DMS114 treated with DMSO at 0.1 percent for 48 hours (cell line): ENCODE data around the gene ZNF485.
"Not testable (repeated sequence)": the region's sequence is repeated elsewhere in the genome, so short reads cannot be mapped to it uniquely, and the experiment has no call there.

Experiments used
- DNase-seq: peaks from one replicate; lab custom pipeline; 2025; ENCODE audit not compliant: unreplicated experiment; lab: John Stamatoyannopoulos, UW

Gene ZNF485

DNA sequence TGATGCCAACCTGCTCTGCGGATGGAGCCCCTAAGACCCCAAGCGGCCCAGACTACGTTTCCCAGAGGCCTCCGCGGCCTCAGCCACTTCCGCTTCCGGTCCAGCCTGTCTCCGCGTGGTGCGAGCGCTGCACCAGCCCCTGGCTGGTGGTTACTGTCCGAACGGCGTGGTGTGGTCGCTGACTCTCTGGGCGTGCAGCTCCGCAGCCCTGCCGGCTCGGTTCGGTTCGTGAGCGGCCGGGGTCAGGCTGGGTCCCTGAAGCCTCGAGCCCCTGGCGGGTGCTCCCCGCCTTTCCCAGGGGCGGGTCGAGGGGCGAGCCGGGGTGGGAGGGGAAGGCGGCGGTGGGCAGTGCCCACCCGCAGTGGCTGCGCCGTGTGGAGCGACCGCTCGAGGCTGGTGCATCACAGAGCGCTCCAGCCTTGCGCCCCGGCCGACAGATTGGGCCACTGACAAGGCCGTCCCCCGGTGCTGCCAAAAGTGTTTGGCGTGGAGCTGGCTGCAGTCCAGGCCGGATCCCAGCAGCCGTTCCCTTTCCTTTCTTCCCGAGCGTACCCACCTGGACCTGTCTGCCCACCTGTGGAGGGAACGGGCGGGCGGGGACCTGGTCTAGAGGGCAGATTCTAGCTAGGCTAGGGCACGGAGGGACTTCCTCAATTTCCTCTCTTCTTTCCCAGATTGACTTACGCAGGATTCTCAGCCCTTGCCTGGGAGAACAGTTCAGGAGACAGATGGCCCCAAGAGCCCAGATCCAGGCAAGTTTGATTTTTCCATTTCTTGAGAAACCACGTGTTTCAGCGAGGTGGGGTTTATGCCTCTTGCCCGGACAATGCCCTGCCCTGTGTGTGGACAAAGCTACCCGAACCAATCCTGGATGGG lies at the start of gene ZNF485:
ZNF485 (plus strand) TSS at position 116 of the 876 bp plus-strand sequence; CDS start at position 729, 613 bp downstream.
- DNase-seq = peak; percentile 80

DNA sequence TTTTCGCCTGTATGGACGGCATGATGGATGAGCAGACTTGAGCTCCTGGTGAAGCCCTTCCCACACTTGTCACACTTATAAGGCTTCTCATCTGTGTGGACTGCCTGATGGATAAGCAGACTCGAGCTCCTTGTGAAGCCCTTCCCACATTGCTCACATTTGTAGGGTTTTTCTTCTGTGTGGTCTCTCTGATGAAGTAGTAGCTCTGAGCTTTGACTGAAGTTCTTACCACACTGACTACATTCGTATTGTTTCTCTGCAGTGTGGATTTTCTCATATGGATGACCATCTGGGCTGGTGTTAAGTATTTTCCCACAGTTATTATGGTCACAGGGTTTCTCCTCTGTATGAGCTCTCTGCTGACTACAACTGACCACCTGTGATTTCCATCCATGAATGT lies 49.0 kb upstream of the ZNF485 start:
- no peak for DNase-seq

DNA sequence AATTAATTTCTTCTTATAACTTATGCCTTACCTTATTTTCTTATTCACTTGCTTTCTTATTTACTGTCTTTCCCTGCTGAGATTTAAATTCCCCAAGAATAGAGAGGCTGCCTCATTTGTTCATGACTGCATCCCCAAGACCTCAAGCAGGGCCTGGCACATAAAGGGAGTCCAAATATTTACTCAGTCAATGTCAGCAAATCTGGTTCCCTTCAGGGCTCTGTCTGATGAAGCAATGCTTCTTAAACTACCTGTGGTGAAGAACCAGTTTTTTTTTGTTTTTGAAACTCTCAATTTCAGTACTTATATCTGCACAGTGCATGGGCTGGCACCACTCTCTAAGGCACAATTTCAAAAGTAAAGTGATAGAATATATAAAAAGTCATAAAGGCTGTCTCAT lies 36.6 kb upstream of the ZNF485 start:
- DNase-seq = no peak

DNA sequence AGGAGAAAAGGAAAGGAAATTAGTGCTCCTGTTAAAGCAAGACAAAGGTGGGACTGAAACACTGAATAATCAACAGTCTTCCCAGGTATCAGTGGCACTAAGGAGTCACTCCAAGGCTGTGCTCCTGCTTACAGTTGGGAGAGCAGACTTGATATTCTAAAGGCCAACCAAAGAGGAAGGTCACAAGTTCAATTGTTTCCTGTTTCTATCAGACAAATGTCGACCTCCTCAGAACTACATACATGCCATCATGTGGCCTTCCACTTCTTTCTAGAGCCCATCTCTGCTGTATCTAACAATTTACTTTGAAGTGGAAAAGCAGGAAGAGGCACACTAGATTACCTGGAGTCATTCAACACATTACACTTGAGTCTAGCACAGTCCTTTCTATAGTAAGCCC lies 35.3 kb upstream of the ZNF485 start:
- no peak for DNase-seq

DNA sequence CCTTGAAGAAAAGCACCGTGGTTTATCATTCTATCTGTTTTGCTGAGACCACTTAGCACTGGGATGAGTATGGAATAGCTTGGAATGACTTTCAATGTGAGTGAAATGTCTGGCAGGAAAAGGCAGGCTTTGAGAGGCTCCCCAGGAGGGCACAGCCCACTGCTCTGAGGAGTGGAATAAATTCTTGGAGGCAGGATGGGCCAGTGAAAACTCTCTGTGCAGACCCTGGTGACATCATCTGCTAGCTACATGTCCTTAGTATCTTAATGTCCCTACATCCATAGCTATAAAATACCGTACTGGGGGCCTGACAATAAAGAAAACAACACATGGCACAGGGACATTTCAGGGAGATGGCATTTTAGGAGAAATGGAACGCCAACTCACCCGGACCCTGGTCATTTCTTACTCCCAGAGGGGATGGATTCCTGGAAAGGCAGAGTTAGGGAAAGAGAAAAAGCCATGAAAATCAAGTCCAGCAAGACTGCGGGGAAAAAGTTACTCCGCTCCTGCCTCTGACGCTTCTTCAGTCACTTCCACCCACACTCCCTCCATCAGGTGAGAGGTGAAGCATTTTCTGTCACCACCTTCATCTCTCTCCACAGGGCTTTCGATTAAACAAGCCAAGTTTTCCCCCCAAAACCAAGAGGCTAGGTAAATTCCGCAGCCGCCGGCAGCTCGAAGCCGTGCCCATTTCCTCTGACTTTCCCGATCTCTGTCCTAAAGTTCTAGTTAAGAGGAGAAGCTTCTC lies 32.8 kb upstream of the ZNF485 start:
- DNase-seq = no peak

DNA sequence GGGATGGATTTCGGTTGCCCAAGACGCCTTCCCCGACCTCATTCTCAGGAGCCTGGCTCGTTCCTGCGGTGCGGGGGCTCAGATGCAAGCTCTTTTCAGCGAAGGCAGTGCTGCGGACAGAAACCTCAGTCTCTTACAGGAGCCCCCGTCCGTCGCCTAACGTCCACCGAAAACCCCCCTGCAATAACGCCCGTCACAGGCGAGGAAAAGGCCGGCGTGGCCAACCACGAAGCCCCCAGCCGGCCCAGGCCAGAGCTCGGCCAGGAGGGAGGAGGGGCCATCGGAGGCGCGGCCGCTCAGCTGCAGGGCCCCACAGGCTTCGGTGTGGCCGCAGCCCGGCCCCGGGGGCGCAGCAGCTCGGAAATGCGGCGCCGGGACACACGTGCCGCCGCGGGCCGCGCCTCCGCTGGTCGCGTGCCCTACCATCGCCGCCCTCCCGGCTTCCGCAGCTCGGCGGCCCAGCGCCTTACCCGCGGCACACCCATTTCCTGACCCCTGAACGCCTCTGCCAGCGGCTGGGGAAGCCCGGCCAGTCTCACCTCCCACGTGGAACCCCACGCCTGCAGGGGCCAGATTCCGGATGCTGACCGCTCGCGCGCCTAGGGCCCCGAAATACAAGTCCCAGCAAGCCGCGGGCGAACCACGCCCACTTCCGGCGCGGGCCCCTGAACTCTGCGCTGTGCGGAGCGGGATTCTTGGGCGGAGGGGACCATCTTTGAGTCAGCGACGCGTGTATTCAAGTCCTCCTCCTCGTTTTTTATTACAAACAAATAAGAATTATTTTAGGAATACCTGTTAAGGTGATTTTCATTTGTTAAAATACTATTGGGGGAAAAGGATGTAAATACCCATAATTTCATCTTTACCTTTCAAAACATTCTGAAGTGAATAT lies 32.0 kb upstream of the ZNF485 start, which contains the start of gene ZNF239:
ZNF239 (minus strand) TSS at position 616 of the 892 bp plus-strand sequence. CDS start 16,537 bp downstream, outside the sequence.
- peak; percentile 81 for DNase-seq

DNA sequence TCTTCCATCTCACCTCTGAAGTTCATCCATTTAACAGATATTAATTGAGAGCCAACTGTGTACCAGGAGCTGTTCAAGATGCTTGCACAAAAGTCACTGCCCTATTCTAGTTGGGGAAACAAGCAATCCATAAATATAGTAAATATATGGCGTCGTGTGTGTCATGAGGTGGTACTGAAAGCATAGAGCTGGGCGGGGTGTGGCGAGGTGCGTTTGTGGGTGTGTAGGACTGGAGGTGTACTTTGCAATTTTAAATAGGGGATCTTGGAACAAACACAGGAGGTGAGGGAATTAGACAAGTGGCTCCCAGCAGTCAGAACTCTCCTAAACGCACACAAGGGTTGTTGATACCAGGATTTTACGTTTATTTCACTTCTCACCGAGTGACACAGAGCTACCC lies 31.3 kb upstream of the ZNF485 start:
- no peak for DNase-seq

DNA sequence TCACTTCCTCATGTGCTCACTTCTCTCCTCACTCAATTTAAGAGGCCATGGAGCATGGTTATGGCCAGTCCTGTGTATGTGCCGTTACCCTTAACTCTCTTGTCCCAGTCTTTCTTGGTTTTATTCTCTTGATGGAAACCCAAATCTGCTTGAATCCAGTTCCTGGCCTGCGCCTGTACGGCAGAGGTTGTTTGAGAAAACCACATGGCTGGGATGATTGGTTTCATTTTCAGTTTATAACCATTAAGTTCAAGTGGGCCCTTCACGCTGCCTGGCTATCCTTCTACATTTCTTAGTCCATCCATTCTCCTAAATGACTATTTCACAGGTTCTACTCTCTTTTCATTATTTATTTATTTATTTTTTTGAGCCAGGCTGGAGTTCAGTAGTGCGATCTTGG lies 30.2 kb upstream of the ZNF485 start:
- no peak for DNase-seq

DNA sequence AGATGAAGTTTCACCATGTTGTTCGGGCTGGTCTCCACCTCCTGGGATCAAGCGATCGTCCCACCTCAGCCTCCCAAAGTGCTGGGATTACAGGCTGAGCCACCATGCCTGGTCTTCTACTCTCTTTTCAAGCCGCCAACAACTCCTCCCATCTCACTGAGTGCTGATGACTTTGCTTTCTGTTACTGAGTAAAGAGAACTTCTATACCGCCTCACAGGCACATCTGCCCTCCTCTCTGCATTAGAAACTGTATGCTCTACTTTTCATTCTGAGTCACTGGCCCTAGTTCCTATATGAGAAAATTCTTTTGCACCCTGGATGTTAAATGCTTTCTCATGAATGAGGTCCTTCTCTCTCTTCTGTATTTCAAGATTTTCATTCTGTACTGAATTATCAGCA lies 29.7 kb upstream of the ZNF485 start:
- DNase-seq = no peak

DNA sequence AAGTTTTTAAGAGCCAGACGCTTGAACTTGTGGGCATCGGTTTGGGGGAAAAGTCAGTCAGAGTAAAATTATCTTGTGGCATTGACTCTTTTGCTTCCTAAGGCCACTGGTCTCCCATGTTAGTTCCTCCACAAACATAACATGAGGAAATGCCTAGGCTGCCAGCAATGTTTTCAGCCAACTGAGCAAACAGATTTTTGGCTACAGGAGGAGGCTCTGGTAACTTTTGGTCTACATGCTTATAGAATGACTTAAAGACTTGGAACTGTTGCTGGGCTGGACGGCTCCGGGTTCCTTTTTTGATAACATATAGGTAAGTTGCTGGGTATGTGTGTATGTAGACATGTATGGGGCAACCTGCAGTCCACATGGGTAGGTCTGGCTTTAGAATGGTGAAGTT lies 22.2 kb upstream of the ZNF485 start:
- no peak for DNase-seq

DNA sequence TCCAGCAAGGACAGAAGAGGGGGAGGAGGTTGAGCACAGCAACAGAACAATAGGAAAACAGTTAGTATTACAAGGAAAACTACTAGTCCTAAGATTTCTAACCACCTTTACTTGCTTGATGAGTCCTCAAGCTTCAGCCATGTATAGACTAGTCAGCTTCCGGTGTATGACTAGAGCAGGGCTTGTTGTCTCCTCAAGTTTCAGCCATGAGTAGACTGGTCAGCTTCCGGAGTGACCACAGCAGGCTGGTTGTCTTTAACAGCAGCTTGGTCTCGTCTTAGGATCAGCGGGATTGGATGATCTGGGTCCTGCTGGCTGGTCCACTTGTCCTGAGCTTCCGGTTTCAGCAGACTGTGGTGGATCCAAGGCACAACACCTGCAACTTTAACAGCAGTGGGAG lies 21.2 kb upstream of the ZNF485 start:
- no peak for DNase-seq

DNA sequence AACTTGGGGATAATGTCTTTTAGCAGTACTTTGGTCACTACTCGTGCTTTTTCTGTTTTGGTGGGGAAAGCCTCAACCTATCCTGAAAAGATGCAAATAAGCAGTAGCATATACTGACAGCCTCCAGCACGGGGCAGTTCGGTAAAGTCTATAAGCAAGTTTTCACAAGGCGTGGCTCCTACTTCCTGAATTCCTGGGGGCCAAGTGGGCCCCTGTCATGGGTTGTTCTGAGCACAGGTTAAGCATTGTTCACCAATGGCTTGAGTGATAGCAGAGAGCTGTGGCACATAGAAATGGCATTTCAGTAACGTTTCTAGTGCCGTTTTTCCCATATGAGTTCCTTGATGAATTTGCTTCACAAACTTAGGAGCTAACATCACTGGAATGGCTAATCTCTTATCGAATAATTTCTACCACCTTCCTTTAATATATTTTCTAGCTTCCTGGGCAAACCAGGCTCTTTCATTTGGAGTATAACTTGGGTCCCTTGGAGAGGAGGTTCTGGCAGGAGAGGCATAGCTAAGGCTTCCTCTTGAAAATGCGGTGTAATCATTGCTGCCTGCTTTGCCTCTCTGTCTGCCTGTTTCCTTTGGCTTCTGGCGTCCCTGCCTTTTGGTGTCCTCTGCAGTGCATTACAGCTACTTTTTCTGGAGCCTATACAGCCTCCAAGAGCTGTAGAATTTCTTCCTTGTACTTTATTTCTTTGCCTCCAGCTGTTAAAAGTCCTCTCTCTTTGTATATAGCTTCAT lies 20.1 kb upstream of the ZNF485 start:
- no peak for DNase-seq

DNA sequence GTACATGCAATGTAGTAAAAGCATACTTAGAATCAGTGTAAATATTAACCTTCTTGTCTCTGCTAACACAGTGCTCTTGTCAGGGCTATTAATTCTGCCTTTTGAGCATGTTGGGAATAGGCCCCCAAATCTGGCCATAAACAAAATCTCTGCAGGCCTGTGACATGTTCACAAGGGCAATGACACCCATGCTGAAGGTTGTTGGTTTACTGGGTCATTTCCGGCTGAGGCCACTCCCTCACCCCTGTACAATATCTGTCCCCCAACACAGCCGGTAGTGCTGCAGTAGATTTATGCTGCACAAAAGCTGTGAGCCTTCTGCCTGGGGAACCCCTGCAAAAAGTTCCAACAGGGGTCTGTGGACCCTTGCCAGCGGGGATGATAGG lies 19.5 kb upstream of the ZNF485 start:
- DNase-seq = not testable (repeated sequence)

DNA sequence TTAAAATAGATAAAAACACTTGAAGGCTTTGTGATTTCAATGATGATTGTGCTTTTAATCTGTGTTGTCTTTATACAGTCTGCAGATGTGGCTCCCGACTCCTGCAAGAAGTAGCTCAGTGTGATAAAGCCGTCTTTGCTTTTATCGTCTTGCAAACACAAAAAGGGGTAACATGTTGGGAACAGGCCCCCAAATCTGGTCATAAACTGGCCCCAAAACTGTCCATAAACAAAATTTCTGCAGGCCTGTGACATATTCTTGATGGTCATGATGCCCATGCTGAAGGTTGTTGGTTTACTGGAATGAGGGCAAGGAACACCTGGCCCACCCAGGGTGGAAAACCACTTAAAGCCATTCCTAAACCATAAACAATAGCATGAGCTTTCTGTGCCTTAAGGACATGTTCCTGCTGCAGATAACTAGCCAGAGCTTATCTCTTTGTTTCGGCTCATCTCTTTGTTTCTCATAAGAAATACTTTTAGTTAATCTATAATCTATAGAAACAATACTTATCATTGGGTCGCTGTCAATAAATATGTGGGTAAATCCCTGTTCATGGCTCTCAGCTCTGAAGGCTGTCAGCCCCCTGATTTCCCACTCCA lies 14.8 kb upstream of the ZNF485 start:
- no peak for DNase-seq

DNA sequence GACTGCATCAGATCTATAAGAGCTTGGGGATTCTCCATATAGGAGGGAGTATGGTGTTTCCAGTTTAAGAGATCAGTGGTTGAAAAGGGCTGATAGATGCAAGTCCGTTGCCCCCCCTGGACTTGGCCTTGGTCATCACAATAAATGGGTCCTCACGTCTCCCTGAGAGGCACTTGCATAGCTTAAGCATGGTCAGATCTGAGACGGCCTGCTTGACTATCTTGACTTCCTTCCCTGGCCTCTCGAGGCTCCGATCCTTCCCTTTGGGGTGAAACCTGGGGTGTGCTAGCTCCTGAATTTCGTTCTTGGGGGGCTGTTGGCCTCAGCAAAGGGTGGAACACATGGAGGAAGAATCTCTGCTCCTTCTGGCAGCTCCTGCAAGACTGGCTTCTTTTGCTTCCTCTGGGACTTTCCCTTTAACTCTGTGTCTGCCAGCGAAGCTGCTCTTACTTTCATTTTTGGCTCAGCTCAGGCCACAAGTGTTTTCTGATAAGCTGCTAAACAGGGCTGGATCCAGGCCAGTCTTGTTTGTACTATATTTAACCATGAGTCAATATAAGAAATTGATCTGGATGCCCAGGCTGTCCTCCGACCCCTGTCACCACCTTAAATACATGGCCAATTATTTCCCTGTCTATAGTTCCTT lies 11.2 kb upstream of the ZNF485 start:
- DNase-seq = no peak

DNA sequence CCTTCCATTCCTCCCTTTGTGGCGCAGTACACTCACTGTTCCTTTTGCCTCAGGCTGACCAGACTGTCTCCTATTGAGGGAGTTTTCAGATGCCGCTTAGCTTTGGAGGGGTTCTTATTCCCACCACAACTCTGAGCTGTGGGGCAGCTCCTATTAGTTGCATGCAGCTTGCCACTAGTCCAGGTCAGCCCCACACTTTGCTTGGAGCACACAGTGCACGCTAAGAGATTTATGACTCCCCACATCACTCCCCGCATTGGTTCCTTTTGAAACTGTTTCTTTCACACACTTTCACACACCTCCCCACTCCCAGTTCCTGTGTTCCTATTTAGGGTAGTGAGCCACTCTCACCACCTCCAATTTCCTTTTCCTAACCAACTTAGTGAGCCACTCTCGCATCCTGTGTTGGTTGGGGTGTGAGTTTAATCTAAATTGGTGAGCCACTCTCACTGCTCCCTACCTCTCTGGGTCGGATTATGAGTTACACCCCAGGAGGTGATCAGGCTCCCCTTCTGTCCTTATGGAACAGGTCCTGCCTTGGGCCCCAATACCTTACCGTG lies 10.4 kb upstream of the ZNF485 start:
- no peak for DNase-seq

DNA sequence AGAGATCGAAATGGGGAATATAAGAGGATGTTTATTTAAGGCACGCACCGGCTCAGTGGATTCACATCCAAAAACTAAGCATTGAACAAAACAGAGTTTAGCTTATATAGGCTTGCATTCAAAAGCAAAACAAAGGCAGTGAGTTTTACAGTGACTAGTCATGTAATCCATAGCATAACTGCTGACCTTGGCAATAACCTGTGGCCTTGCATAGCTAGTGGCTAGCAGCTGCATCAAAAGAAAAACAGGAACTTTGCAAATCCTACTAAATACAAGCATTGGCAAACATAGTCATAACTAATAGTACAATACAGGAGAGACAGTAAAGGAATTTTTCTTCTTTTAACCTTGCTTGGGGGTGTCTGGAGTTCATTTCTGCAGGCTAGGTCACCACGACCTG lies 9.7 kb upstream of the ZNF485 start:
- no peak for DNase-seq

DNA sequence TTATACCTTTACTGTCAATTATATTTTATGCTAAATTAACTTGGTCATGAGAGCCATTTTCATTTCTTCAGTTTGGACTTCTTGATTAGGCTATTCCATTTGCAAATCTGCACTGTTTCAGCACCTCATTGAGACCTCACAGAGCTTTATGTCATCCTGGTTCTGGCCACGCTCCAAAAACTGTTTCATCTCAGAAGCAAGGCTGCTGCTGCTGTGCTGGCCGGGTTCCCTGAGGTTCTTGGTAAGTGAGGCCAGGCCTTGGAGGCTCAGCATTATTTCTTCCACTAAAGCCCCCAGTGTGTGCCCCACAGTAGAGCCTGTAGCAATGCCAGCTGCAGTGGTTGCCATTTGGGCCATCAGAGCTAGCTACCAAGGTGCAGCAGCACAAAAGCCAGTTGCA lies 7.8 kb upstream of the ZNF485 start:
- no peak for DNase-seq

DNA sequence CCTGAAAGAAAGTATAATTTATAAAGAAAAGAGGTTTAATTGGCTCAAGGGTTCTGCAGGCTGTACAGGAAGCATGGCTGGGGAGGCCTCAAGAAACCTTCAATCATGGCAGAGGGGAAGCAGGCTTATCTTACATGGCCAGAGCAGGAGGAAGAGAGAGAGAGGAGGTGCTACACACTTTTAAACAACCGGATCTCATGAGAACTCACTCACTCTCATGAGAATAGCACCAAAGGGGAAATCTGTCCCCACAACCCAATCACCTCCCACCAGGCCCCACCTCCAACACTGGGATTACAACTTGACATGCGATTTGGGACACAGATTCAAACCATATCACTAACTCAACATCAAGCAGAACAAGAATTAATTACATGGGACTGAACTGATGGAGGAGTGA lies 6.9 kb upstream of the ZNF485 start:
- DNase-seq = no peak
